HepG2 (cell line): Measurements from ENCODE around the gene IGFLR1. TPM values are rescaled to one million over a fixed set of nuclear protein-coding genes. Genes with fewer than 3 reads are reported as not detected.

Experiments used
- BRCA1 ChIP-seq: sonication (generic); formaldehyde crosslinking; IDR thresholded peaks from 2 replicates; pipeline ENCODE4 v1.4.0; 2020; ENCODE audit warnings: missing genetic modification reagents
- HNF4A ChIP-seq: sonication (generic); formaldehyde crosslinking; IDR thresholded peaks from 2 replicates; pipeline ENCODE4 v1.4.0; 2020; ENCODE audit warnings: missing genetic modification reagents
- JUNB ChIP-seq: sonication (generic); formaldehyde crosslinking; IDR thresholded peaks from 2 replicates; pipeline ENCODE4 v1.8.0; 2022; ENCODE audit warnings: missing genetic modification reagents, mild to moderate bottlenecking, borderline replicate concordance
- NKX3-1 ChIP-seq: sonication (generic); formaldehyde crosslinking; IDR thresholded peaks from 2 replicates; pipeline ENCODE4 v1.5.0; 2020; ENCODE audit warnings: missing genetic modification reagents
- THAP9 ChIP-seq: sonication (generic); formaldehyde crosslinking; IDR thresholded peaks from 2 replicates; pipeline ENCODE4; 2020; ENCODE audit warnings: missing genetic modification reagents, mild to moderate bottlenecking, borderline replicate concordance
- ZBTB1 ChIP-seq: sonication (generic); formaldehyde crosslinking; IDR thresholded peaks from 2 replicates; pipeline ENCODE4 v1.4.0; 2020; ENCODE audit warnings: missing genetic modification reagents, borderline replicate concordance
- ZBTB42 ChIP-seq: sonication (generic); formaldehyde crosslinking; IDR thresholded peaks from 2 replicates; pipeline ENCODE4 v1.5.0; 2020; ENCODE audit warnings: mild to moderate bottlenecking, missing genetic modification reagents
- ZNF234 ChIP-seq: sonication (generic); formaldehyde crosslinking; conservative IDR thresholded peaks from 2 replicates; pipeline ENCODE4 v1.5.1; 2020; ENCODE audit warnings: mild to moderate bottlenecking, missing genetic modification reagents
- ZNF574 ChIP-seq: sonication (generic); formaldehyde crosslinking; IDR thresholded peaks from 2 replicates; pipeline ENCODE4 v1.4.0; 2020; ENCODE audit warnings: missing genetic modification reagents
- ZSCAN22 ChIP-seq: sonication (generic); formaldehyde crosslinking; IDR thresholded peaks from 2 replicates; pipeline ENCODE4 v1.4.0; 2020; ENCODE audit warnings: mild to moderate bottlenecking, missing genetic modification reagents
- ZSCAN31 ChIP-seq: sonication (generic); formaldehyde crosslinking; IDR thresholded peaks from 2 replicates; pipeline ENCODE4 v1.5.0; 2020; ENCODE audit warnings: low read depth, mild to moderate bottlenecking, missing genetic modification reagents
- polyA plus RNA-seq, 8 experiments: library from polyadenylated mRNA; depleted of rRNA in 3 of 8; stranded (reverse) in 7 of 8; unstranded in 1 of 8; fragments of >200 nt; fragmentation: Illumina TruSeq in 4 of 8; extraction: Trizol in 4 of 8; gene quantifications; 2 replicates each; pipeline versions ENCODE4 v1.2.1 to v1.2.3, GENCODE V29; 2011 to 2016; ENCODE audit warnings: low read depth in 4 of 8, missing spikeins in 1 of 8, mixed read lengths in 1 of 8; ENCODE audit not compliant: insufficient read depth in 1 of 8
- total RNA-seq, 5 experiments: library from RNA; depleted of rRNA; stranded (reverse); fragments of >200 nt; fragmentation: Illumina TruSeq; extraction: Trizol; gene quantifications; 2 replicates each; pipeline ENCODE4 v1.2.3, GENCODE V29; 2016; ENCODE audit warnings: low read depth in 1 of 5
- TF ChIP-seq, protein P1 (sequence below): sonication (generic); formaldehyde crosslinking; IDR thresholded peaks from 2 replicates; pipeline ENCODE4 v1.4.0; 2020; ENCODE audit warnings: missing genetic modification reagents, borderline replicate concordance
- TF ChIP-seq, protein P2 (sequence below): sonication (generic); formaldehyde crosslinking; IDR thresholded peaks from 2 replicates; pipeline ENCODE4 v1.5.0; 2020; ENCODE audit warnings: mild to moderate bottlenecking, missing genetic modification reagents, borderline replicate concordance
- TF ChIP-seq, protein P3 (sequence below): sonication (generic); formaldehyde crosslinking; IDR thresholded peaks from 2 replicates; pipeline ENCODE4 v1.4.0; 2020; ENCODE audit warnings: mild to moderate bottlenecking, missing genetic modification reagents, borderline replicate concordance

Gene IGFLR1
- total and polyA plus RNA-seq, 2 of the 13 experiments (the other 11 are each of a cell fraction or from before 2014, with no cell fraction given), result 5.4 to 8.9 TPM

- peak; percentile 76; the same call in 1 of the 2 replicates for TF ChIP-seq THAP9 (CRISPR knock-in tag)
- no peak for TF ChIP-seq ZSCAN31 (CRISPR knock-in tag)
- TF ChIP-seq ZSCAN22 (CRISPR knock-in tag), result no peak
- TF ChIP-seq BRCA1 (CRISPR knock-in tag), result no peak
- TF ChIP-seq, protein P1, sequence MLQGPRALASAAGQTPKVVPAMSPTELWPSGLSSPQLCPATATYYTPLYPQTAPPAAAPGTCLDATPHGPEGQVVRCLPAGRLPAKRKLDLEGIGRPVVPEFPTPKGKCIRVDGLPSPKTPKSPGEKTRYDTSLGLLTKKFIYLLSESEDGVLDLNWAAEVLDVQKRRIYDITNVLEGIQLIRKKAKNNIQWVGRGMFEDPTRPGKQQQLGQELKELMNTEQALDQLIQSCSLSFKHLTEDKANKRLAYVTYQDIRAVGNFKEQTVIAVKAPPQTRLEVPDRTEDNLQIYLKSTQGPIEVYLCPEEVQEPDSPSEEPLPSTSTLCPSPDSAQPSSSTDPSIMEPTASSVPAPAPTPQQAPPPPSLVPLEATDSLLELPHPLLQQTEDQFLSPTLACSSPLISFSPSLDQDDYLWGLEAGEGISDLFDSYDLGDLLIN (CRISPR knock-in tag), result no peak
- TF ChIP-seq, protein P2, sequence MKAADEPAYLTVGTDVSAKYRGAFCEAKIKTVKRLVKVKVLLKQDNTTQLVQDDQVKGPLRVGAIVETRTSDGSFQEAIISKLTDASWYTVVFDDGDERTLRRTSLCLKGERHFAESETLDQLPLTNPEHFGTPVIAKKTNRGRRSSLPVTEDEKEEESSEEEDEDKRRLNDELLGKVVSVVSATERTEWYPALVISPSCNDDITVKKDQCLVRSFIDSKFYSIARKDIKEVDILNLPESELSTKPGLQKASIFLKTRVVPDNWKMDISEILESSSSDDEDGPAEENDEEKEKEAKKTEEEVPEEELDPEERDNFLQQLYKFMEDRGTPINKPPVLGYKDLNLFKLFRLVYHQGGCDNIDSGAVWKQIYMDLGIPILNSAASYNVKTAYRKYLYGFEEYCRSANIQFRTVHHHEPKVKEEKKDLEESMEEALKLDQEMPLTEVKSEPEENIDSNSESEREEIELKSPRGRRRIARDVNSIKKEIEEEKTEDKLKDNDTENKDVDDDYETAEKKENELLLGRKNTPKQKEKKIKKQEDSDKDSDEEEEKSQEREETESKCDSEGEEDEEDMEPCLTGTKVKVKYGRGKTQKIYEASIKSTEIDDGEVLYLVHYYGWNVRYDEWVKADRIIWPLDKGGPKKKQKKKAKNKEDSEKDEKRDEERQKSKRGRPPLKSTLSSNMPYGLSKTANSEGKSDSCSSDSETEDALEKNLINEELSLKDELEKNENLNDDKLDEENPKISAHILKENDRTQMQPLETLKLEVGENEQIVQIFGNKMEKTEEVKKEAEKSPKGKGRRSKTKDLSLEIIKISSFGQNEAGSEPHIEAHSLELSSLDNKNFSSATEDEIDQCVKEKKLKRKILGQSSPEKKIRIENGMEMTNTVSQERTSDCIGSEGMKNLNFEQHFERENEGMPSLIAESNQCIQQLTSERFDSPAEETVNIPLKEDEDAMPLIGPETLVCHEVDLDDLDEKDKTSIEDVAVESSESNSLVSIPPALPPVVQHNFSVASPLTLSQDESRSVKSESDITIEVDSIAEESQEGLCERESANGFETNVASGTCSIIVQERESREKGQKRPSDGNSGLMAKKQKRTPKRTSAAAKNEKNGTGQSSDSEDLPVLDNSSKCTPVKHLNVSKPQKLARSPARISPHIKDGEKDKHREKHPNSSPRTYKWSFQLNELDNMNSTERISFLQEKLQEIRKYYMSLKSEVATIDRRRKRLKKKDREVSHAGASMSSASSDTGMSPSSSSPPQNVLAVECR (CRISPR knock-in tag), result peak; percentile 89
- TF ChIP-seq ZNF574 (CRISPR knock-in tag), result peak; percentile 91
- no peak for TF ChIP-seq ZBTB42 (CRISPR knock-in tag)
- TF ChIP-seq, protein P3, sequence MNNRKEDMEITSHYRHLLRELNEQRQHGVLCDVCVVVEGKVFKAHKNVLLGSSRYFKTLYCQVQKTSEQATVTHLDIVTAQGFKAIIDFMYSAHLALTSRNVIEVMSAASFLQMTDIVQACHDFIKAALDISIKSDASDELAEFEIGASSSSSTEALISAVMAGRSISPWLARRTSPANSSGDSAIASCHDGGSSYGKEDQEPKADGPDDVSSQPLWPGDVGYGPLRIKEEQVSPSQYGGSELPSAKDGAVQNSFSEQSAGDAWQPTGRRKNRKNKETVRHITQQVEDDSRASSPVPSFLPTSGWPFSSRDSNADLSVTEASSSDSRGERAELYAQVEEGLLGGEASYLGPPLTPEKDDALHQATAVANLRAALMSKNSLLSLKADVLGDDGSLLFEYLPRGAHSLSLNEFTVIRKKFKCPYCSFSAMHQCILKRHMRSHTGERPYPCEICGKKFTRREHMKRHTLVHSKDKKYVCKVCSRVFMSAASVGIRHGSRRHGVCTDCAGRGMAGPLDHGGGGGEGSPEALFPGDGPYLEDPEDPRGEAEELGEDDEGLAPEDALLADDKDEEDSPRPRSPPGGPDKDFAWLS (CRISPR knock-in tag), result no peak
- TF ChIP-seq NKX3-1 (CRISPR knock-in tag), result no peak
- TF ChIP-seq ZBTB1 (CRISPR knock-in tag), result no peak
- no peak for TF ChIP-seq JUNB (CRISPR knock-in tag)
- peak; percentile 79 for TF ChIP-seq HNF4A (CRISPR knock-in tag)
- no peak for TF ChIP-seq ZNF234
These were observed 6.1 kb upstream of the IGFLR1 start, which contains the start of gene LIN37 (continued) for GRCh38 chr19:35748106-35749020.
